Fibroblast of villous mesenchyme (primary cell): ENCODE measurements around the gene HOOK2. TPM values are rescaled to one million over a fixed set of nuclear protein-coding genes. Genes with fewer than 3 reads are reported as not detected.
"Not testable (repeated sequence)": the region's sequence is repeated elsewhere in the genome, so short reads cannot be mapped to it uniquely, and the experiment has no call there.

Experiments used
- DNase-seq: peaks from one replicate; pipeline ENCODE4 v3.0.0-alpha.2; 2010; ENCODE audit warnings: low read depth
- H3K4me3 ChIP-seq: 2 replicates; pipeline ENCODE4 v1.5.1; 2011; ENCODE audit warnings: low read depth, mild to moderate bottlenecking, low read length
- CTCF ChIP-seq: IDR thresholded peaks from 2 replicates; pipeline ENCODE4 v1.5.1; 2012; ENCODE audit warnings: low read depth, mild to moderate bottlenecking, low read length; ENCODE audit not compliant: insufficient read depth
- total RNA-seq: library from RNA; depleted of rRNA; stranded (reverse); fragments of >200 nt; gene quantifications from 2 replicates; pipeline ENCODE4 v1.2.3, GENCODE V29; 2012

Gene HOOK2
- total RNA-seq, 1 donor, result 15.1 TPM

GRCh38 chr19:12733369-12734214 is 41.8 kb downstream of the HOOK2 start:
- H3K4me3 ChIP-seq, result peak overlapping the region; percentile 98
- TF ChIP-seq CTCF, result peak; percentile 41
- DNase-seq, result peak; percentile 61

GRCh38 chr19:12731337-12731736 is 44.0 kb downstream of the HOOK2 start:
- DNase-seq, result no peak
- H3K4me3 ChIP-seq, result no peak overlapping the region
- no peak for TF ChIP-seq CTCF

- DNase-seq, result no peak
- H3K4me3 ChIP-seq, result no peak overlapping the region
- TF ChIP-seq CTCF, result no peak
Measured at GRCh38 chr19:12730064-12730463, 45.3 kb downstream of the HOOK2 start.

- no peak for TF ChIP-seq CTCF
- no peak for DNase-seq
- H3K4me3 ChIP-seq, result no peak overlapping the region
Measured at GRCh38 chr19:12727745-12728433, 47.5 kb downstream of the HOOK2 start.

GRCh38 chr19:12726988-12727316 is 48.4 kb downstream of the HOOK2 start:
- no peak for DNase-seq
- TF ChIP-seq CTCF, result no peak
- no peak overlapping the region for H3K4me3 ChIP-seq

GRCh38 chr19:12725612-12726011 is 49.7 kb downstream of the HOOK2 start:
- H3K4me3 ChIP-seq, result not testable (repeated sequence)
- DNase-seq, result peak; percentile 63

GRCh38 chr19:12723641-12724426 is 51.5 kb downstream of the HOOK2 start, which contains the start of gene TNPO2:
TSS of gene TNPO2 (minus strand) at chr19:12723932. CDS start at chr19:12720977, 2,955 bp downstream.
- TF ChIP-seq CTCF, result no peak
- peak within 1 kb of the TSS; percentile 76 for H3K4me3 ChIP-seq
- peak; percentile 63 for DNase-seq
